GM10266 (cell line): Measurements from ENCODE around the gene ARHGAP10.

Experiments
- DNase-seq: peaks from one replicate; pipeline ENCODE4 v3.0.0; 2012; ENCODE audit errors: extremely low spot score
- TF ChIP-seq, protein P1 (sequence below): IDR thresholded peaks from 2 replicates; pipeline ENCODE4 v1.5.1; 2012; ENCODE audit warnings: mild to moderate bottlenecking, low read depth; ENCODE audit not compliant: control insufficient read depth, insufficient read depth; ENCODE audit errors: missing control alignments

Gene ARHGAP10

DNA sequence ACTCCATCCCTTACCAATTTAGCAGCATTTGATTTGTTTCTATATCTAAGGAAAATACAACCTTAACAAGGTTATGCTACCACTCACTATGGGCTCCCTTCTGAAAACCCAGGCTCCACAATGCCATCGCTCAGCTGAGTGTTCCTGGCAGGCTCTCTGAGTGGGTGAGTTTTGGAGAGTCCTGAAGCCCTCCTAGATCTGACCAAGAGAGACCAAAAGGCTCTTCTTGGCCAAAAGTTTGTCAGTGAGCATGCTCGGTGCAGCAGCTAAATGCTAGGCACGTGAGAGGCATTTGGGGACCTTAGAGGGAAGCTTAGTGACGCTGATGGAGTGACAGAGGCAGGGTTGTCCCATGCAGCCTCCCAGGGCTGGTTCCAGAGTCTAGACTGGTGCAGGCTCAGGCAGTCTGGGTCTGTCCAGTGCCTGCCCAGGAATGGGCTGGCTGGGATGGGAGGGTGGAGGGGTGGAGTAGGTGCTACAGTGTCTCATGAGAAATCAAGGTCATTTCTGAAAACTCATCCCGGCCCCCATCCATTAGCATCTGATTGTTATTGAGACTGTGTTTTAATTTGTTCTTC is 363.5 kb downstream of the ARHGAP10 start:
- no peak for DNase-seq
- TF ChIP-seq, protein P1, sequence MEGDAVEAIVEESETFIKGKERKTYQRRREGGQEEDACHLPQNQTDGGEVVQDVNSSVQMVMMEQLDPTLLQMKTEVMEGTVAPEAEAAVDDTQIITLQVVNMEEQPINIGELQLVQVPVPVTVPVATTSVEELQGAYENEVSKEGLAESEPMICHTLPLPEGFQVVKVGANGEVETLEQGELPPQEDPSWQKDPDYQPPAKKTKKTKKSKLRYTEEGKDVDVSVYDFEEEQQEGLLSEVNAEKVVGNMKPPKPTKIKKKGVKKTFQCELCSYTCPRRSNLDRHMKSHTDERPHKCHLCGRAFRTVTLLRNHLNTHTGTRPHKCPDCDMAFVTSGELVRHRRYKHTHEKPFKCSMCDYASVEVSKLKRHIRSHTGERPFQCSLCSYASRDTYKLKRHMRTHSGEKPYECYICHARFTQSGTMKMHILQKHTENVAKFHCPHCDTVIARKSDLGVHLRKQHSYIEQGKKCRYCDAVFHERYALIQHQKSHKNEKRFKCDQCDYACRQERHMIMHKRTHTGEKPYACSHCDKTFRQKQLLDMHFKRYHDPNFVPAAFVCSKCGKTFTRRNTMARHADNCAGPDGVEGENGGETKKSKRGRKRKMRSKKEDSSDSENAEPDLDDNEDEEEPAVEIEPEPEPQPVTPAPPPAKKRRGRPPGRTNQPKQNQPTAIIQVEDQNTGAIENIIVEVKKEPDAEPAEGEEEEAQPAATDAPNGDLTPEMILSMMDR, result no peak

DNA sequence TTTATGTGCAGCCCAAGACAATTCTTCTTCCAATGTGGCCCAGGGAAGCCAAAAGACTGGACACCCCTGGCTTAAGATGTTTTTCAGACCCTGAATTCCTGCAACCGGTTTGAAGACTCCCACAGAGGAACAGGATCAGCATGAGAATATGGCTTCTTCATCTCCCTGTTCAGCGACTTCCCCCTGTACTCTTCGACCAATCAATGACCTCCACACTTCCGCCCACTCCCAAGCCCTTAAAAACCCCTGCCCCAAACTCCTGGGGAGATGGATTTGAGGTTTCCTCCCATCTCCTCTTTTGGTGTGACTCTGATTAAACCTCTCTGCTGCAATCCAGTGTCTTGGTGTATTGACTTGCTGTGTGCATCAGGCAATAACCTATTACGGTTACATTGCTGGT is 365.9 kb downstream of the ARHGAP10 start:
- DNase-seq, result no peak
- TF ChIP-seq, protein P1, result no peak

DNA sequence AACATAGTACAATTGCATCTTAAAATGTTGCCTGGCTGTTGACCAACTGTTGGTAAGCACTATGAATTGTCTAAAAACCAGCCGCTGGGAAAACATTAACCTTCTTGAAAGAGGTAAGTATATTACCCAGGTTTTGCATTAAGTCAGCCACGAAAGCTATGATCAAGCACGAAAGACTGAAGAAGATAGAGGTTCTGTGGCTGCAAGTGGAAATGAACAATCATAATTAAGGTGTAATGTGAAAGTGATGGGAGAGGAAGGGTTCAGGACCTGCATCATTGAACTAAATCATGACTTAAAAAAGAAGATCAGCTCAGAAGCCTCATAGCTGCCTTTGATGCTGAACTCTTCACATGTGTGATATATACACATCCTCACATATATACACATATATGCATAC is 369.3 kb downstream of the ARHGAP10 start:
- DNase-seq, result no peak
- TF ChIP-seq, protein P1, result no peak

DNA sequence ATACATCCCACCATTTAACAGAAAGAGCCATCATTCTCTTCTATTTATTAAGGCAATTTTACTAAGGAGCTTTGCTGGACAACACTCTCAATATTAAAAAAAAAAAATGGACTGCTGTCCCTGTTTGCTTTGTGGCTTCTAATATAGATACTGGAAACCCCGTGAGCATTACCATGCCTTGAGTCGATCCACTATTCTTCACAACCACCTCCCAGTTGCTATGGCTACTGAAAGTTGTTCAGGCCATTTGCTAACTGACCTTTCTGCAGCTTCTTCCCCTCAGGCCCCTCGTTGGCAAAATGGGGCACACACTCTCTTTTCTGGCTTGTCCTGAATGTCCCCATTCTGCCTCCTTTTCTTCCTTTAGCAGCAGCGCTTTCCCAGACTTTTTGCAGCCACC is 369.9 kb downstream of the ARHGAP10 start:
- TF ChIP-seq, protein P1, result no peak
- no peak for DNase-seq

DNA sequence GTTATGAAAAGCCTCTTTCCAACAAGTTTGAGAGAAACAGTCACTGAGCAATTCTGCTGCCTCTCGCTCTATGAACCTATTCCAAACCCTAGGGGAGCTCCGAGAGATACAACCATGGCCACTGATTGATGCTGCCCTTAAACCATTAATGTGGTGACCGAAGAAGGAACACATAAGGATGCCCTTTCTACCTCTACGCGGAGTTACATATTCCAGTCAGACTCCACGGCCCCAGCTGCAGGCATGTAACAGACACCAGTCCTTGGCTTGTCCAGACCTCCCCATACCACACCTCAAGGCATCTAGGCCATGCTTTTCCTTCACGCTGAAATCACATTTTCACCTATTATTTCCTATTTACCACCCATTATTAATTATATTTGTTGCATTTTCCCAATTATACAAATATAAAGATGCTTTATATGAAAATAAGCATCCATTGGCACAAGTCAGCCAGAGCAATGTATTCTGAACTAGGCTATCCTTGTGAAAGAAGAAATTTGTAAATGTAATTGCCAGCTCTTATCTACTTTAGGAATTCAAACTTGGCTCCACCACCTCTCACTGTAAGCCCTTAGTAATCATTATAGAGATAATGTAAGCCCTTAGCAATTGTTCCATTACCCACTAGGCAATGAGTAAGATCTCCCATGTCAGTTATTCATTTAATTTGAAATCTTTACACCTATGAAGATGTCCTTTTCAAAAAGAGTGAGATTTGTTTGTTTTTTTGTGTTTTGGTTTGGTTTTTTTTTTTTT is 371.9 kb downstream of the ARHGAP10 start:
- TF ChIP-seq, protein P1, result no peak
- DNase-seq, result no peak

DNA sequence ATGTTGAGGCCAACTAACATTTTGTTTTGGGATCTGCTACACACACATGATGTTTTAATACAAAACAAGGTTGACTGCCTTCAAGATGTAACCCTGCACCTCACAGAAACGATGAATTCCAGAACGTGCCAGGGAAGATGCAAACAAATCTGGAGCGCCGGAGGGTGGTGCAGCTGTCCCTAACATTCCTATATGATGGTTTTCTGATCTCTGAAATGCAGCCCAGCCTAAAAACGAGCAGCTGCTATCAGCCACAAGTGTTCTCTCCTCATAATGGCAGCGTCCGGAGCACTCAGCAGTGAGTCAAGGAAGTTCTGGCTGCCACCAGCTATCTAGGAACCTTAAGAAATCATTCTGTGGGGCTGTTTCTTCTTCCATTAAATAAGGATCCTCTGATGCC is 376.9 kb downstream of the ARHGAP10 start:
- no peak for DNase-seq
- TF ChIP-seq, protein P1, result no peak

DNA sequence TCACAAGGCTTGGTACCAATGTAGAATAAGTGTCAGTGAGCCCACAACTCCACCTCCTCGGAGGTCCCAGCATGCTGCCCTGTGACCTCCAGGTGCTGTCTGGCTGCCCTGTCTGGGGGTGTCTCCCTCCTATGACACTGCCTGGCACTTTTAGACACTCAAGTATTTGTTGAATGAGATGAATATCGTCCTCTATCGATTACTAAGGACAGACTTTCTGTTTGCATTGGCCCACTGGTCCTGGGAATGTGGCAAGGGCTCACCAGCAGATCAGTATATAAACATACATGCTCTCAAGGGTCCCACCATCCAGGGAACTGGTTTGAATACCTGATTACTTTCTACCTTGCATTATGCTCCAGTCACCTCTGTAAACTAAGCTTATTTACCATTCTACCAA is 377.3 kb downstream of the ARHGAP10 start:
- TF ChIP-seq, protein P1, result no peak
- DNase-seq, result no peak
